GM18909 (cell line): ENCODE measurements around the gene TNFSF8.

Experiments used
- ATAC-seq: cut with Tn5 transposase; IDR thresholded peaks from one replicate; pipeline ENCODE4 v1.9.1; 2021; ENCODE audit warnings: mild to moderate bottlenecking; ENCODE audit not compliant: unreplicated experiment, poor library complexity

TNFSF8 gene

DNA sequence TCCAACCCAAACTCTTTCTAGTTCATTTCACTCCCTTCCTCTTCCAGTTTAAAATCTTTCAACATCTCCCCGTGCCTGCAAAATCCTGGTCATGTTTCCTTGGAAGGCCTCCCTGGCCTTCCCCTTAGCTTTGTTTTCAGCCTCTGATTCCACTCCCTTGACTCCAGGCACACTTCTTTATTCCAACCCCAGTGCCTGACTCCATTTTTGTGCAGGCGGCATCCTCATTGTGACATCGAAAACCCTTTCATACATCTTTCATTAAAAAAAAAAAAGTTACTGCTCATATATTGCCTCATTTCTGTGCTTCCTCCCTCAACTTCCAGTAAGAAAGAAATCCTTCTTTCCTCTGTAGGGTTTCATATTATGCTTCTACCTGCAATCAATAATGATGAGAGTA, 7.1 kb upstream of the TNFSF8 start:
- ATAC-seq = no peak

DNA sequence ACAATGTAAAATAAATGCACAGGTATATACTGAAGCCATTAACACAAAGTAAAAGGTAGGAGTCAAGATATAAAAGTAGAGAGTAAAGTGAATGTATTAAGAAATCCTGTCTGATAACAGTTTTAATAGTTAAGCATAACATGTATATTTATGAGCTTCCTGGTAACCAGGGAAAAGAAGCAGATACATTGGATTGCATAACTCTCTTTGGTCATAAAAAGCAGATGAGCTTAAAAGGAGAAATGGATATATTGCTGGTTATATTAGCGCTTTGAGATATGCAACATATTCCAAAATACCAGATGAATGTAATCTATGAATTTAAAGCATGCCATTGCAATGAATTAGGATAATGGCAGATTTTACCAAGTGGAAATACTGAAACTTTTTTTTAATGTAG, 6.2 kb upstream of the TNFSF8 start:
- no peak for ATAC-seq

DNA sequence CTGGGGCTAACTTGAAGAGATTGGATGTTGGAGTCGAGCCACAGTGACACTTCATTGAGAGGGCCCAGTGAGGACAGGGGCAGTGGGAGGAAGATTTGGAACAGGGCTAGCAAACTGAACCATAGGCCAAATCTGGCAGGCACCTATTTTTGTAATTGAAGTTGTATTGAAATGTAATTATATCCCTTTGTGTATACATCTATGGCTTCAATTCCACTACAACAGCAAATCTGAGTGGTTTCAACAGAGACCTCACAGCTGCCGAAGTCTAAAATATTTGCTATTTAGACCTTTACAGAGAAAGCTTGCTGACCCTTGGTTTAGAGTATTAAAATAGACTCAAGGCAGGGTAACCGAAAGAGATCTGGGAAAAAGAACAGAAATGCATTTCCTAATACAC, 4.7 kb upstream of the TNFSF8 start:
- ATAC-seq = no peak

DNA sequence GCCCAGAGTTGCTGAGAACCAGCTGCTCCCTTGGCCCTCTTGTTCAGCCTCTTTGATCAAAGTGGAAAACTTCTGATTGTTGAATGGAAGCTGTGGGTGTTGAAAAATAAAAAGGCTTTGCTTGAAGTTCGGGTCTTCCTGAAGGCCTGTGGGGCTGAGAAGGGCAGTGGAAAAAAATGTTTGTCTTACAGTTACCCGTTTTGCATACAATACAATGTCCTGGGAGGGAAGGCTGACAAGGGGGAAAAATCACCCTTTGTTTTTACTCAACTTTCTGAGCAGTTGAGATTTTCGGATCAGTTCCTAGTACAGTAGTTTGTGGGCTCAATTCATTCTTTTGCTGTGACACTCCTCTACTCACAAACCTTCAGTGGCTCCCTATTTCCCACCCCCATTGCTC, 2.1 kb upstream of the TNFSF8 start:
- no peak for ATAC-seq

DNA sequence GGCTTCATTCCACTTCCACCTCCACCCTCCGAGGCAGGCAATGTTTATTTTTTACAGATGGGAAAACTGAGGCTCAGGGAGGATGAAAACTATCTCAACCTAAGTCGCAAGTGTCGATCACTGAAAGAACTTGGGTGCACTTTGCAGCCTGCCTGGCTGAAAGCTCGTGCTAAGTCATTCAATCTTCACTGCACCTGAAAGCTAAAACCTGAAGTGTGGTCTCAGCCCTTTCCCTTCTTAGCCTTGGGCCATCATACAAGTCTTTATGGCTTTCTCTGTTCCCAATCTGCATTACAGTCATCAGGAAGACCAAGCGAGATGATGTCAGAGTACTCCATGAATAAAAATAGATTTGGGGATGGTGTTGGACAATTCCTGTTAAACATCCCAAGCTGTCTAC, 1.0 kb upstream of the TNFSF8 start:
- no peak for ATAC-seq

DNA sequence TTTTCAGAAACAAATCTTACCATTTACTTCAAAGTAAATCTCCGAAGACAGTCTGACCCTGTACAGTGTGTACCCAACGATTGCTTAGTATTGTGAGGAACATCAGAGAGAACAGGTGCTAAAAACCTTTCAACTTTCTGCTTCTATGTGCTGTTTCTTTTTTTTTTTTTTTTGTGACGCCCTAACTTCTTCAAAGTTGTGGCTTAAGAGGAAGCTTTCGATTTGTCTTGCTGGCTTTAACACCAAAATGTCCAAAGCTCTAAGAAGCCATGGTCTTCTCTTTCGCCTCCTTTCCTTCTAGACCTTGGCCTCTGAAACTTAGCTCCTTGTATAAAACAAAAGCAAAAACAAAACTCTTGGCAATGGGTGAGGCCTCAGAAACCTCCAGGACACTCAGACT, 1.2 kb downstream of the TNFSF8 start:
- no peak for ATAC-seq

DNA sequence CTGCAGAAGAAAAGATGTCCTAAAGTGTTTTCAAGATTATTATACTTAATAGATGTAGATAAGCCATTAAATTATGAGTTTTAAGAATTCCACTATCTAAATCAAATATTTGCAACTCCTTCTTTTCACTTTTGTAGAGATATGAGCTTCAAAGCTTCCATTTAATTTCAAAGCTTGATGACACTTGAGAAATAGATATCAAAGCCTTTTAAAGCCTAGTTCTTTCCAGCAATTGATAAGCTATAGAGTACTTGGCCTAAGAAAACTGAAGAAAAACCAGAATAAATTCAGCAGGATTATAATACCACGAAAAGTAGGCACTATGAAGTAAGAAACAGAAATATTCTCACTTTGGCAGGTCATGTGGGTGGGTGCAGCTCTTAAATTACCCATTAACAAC, 1.7 kb downstream of the TNFSF8 start:
- ATAC-seq = no peak

DNA sequence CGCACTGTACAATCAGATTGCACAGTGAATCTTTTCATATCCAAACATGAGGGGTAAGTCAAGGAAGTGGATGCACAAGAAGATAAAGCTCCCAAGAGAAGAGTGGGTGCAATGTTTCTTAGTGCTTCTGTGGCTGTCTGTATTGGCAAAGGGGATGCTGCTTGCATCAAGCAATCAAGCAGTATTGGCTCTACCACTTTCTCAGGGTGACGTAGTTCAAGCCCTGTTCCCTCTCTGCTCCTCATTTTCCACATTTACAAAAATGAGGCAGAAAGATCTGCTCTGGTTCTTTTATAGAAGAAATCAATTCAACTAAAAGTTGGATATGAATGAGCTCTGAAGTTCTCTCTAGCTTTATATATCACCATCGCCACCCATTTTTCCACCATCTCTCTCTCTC, 2.3 kb downstream of the TNFSF8 start:
- ATAC-seq = no peak

DNA sequence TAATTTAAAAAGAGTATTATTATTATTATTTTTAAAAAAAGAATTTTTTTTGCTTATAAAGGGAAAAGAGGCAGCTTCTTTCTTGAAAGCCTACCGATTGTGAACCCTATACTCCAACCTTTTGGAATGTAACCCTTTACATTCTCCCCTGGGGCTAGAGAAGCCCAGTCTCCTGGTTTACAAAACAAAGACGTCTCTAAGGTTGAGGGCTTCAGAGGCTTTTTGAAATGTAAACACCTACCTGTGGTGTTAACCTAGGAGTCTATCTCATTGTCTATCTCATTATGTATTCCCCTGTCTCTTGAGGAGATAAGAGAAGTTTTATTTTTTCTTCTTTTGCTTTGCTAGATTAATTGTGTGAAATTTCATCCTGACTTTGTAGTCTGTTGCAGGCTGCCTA, 4.7 kb downstream of the TNFSF8 start:
- ATAC-seq = no peak

DNA sequence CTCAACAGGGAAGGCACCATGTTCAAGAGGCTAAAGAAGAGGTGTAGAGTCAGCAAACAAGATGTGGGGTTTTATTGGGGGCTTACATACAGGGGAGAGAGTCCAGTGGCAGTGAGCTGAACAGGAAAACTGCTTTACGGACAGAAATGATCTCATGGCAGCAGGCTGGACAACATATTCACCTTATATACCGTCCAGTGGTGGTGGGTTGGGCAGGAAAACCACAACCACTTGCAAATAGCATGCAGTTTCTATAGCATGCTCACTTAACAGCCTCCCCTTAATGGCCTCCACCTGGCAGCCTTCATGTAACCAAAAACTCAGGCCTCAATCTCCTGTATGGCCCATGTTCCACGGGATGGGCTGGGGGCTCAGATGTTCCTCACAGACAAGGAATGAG, 5.4 kb downstream of the TNFSF8 start:
- ATAC-seq = no peak

DNA sequence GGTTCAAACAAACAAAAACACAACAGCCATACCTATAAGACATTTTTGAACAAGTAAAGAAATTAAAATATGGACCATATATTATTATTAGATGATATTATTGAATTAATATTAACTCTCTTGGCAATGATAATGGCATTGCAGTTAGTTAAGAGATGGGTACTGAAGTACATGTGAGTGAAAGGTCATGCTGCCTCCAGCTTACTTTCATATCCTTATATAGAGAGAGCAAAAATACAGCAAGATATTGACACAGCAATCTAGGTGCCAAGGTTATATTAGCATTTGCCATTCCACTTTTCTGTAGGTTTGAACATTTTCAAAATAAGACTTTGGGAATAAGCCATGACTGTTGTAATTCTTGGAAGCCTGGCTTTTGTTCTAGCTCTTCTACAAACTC, 6.1 kb downstream of the TNFSF8 start:
- ATAC-seq = no peak

DNA sequence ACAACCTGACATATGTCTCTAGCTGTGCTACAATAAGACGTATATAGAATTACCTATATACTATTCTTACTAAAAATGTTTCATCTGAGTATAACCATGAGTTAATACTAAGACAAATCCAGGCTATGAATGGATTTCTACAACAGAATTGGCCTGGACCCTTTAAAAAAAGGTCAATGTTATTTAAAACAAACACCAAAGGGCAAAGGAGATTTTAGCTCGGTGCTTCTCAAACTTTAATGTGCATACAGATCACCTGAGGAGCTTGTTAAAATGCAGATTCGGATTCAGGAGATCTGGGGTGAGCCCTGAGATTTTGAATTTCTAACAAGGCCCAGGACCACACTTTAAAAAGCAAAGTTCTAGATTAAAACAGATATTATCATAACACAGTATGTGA, 6.5 kb downstream of the TNFSF8 start:
- ATAC-seq = no peak

DNA sequence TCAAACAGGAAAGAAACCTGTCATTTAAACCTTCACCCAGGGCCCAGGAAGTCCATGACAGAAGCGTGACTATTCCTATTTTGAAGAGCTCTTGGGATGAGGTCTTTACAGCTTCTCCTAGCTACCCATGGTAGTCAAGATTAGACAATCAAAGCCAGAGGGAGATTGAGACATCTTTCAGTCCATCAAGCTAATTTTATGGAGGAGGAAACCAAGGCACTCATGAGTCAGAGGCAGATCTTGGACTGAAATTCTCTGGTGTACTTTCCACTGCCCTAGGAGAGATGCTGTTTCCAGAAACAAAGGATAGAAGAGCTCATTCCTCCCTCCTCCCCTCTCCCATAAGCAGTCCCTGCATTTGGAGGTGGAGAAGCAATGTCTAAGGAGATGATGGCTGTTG, 9.2 kb downstream of the TNFSF8 start:
- no peak for ATAC-seq

DNA sequence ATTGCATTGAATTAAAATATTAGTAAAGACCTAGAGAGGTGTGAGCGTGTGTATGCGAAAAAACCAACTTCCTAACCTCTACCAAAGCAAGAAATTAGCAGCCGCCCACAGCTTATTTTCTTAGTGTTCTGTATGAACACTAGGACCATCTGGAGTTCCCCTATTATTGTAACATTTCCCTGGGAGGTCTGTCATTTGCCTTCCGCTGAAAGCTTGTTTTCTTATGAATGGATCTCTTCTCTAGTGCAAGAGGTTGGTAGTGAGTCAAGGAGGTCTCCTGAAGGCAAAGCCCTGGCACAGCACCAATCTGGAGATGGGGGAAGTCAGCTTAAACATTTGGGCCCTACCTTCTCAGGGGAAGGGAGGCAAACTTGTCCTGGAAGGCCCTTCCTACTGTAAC, 10.8 kb downstream of the TNFSF8 start:
- no peak for ATAC-seq

DNA sequence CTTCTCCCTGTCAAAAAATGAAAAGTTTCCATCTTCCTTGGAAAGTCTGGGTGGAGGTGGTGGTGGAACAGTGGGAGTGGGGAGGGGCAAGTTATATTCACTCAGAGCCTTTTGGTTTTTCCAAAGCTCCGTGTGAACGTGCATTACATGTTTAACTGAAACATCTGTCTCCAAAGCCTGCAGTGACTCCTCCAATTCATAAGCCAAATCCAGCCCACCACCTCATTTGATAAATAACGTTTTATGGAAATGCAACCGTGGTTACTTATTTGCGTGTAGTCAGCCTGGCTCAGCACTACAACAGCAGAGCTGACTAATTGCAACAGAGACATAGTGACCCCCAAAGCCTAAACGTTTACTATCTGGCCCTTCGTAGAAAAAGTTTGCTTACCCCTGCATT, 13.9 kb downstream of the TNFSF8 start:
- no peak for ATAC-seq

DNA sequence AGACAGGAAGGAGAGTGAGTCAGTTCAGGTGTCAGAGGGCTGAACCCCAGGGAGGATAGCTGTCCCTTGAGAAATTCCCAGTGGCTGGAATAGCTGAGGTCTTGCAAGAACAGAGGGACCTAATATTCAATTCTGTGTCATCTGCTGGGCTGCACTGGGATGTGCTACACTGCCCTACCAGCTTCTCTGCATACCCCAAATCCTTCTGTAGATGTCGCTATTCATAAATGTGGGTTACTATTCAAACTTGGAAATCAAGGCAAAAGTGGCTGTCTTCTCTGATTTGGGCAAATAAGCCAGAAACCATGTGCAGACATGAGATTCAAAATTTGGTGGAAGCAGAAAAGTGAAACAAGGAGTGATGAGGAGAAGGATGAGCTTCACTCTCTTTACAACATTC, 16.3 kb downstream of the TNFSF8 start:
- no peak for ATAC-seq

DNA sequence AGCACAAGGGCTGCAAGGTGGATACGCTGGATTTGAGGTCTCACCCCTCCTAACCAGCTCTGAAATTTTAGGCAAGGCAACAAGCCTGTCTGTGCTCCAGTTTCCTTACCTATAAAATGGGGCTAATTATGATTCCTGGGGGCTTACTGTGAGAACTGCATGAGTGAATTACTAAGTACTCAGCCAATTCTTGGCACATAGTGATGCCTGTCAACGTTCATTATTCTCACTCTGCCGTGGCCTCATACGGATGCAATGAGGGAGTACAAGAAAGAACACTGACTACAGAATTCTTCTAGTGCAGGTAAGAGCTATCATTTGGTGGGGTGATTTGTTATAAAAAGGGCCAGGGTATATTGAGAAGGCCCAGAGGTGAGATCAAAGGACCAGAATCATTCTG, 16.7 kb downstream of the TNFSF8 start:
- ATAC-seq = no peak

DNA sequence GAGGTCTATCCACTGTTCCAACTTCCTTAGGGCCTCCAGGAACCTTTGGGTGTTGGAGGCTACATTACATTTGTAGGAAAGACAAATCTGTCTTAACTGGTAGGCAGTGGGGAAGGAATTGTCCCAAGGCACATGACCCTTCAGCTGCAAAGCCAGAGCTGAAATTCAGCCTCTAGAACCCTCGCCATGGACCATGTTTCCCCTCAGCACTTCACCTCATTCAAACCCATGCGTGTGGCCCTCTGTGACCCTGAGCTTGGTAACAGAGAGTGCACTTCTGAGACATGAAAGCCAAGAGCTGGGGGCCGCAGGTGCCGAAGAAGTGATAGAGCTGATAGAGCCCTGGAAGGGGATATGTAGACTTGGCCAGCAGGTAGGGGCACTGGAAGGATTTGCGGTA, 17.2 kb downstream of the TNFSF8 start:
- no peak for ATAC-seq

DNA sequence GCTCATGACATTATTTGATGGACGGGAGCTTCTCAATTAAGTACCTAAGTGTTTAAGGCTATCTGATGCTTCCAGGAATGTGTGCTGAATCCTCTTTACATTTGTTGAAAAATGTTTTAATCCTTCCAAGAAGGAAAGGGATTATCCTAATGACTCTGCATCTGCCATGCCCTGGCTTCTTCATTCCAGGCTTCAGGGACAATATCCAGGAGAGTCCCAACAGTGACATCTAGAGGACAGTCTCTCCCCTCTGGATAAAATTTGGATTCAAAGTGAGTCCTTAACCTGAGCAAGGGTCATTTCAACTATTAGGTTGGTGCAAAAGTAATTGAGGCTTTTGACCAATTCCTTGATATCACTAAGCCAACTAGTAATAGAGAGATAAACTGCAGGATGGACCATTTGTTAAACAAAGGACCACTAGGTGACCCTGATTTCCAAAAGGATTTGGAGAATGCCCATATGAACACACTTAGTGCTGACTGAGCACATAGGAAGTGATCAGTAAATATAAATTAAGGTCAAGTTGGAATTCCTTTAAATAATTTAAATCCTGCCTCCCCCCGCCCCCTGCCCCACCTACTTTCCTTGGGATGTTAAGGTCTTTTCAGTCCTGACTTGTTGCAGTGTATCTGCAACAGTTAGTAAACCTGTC, 19.1 kb downstream of the TNFSF8 start:
- no peak for ATAC-seq

DNA sequence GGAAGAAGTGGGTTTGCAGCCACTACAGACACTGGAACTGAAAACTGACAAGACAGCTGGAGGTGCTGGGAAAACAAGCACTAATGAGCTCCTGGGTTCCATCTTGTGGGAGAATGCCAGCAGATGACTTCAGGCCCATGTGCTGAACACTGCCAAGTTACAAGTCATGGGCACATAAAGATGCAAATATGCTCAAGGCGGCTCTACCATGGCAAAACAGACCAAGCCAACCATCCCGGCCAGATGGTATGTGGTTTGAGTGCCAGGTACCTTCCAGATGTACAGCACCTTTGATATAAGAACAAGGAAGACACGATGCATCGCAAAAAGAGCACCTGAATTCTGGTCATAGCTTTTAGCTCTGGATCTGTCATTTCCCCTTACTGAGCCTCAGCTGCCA, 19.9 kb downstream of the TNFSF8 start:
- ATAC-seq = no peak

DNA sequence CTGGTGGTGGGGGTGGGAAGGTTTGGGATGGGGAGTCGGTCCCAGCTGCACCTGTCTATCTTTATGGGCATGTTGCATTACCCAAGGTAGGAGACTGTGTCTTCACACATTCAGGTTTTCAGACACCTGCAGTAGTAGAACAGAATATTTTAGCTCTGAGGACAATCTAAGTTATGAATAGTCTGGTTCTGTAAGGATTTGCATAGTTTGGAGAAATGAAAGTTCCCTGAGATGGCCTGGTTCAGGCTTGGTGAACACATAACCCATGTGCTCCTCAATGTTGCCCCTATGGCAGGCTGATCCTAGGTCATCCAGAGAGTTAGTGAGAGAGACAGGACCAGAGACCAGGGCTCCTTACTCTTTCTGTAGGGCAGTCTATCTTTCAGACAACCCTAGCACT, 20.7 kb downstream of the TNFSF8 start:
- no peak for ATAC-seq

DNA sequence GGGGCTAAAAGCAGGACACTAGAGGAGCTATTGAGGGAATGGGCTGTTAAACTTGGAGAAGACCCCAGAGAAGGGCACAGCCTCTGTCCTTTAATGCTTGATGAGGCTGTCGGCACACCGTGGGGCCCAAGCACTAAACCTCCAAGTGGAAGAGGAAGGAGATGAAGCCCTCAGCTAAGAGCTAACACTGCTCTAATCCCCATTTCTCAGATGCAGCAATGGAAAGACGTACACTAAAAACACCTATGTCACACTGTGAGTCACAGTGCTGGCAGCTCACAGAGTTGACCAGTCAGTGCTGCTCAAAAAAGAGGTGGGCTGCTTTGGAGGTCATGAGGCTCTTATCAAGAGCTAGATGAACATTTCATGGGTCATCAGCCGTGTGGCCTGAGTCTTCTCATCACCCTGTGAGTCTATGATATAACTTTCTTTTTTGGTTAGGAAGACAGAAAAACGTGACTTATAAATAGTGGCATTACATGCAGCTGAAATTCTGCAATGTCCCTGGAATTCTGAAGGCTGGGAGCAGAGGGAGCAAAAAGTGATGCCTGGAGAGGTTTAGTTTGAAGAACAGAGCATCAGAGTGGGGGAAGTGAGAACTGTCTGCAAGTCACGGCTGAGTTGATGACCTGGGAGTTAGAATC, 21.5 kb downstream of the TNFSF8 start:
- ATAC-seq = no peak
